HL-60/S4 (cell line): ENCODE results near the gene NNAT.
"Not testable (repeated sequence)": the region's sequence is repeated elsewhere in the genome, so short reads cannot be mapped to it uniquely, and the experiment has no call there.

Experiments used
- in situ Hi-C: fragments of 300-500 bp; cut with MboI; formaldehyde crosslinking; loops from 2 replicates; pipeline ENCODE4 v1.14.3; 2022; ENCODE audit warnings: low sequenced_read_pairs

Gene NNAT

GRCh38 chr20:37538003-37538402 is 17.0 kb downstream of the NNAT start:
- in situ Hi-C loops = loop anchor here (10.0 kb wide), 1 partner anchor 333 kb away; no protein-coding TSS in a partner anchor

GRCh38 chr20:37539424-37539823 is 18.4 kb downstream of the NNAT start:
- in situ Hi-C loops = loop anchor here (10.0 kb wide), 1 partner anchor 335 kb away; no protein-coding TSS in a partner anchor

- in situ Hi-C loops = no loop called here
These were observed 19.0 kb downstream of the NNAT start for GRCh38 chr20:37540001-37540400.

- in situ Hi-C loops = not testable (repeated sequence)
These were observed 19.8 kb downstream of the NNAT start for GRCh38 chr20:37540838-37541237.

- in situ Hi-C loops = no loop called here
These were observed 20.3 kb downstream of the NNAT start for GRCh38 chr20:37541326-37541725.

GRCh38 chr20:37542281-37542680 is 21.2 kb downstream of the NNAT start:
- in situ Hi-C loops = no loop called here

- in situ Hi-C loops = no loop called here
These were observed 22.8 kb downstream of the NNAT start for GRCh38 chr20:37543828-37544227.

GRCh38 chr20:37544386-37544785 is 23.3 kb downstream of the NNAT start:
- in situ Hi-C loops = no loop called here

- in situ Hi-C loops = no loop called here
These were observed 24.5 kb downstream of the NNAT start for GRCh38 chr20:37545516-37545915.

GRCh38 chr20:37547912-37548311 is 26.9 kb downstream of the NNAT start:
- in situ Hi-C loops = no loop called here

- in situ Hi-C loops = not testable (repeated sequence)
These were observed 29.3 kb downstream of the NNAT start for GRCh38 chr20:37550101-37550920.

GRCh38 chr20:37551660-37552059 is 30.6 kb downstream of the NNAT start:
- in situ Hi-C loops = not testable (repeated sequence)

- in situ Hi-C loops = no loop called here
These were observed 31.4 kb downstream of the NNAT start for GRCh38 chr20:37552415-37552814.

- in situ Hi-C loops = not testable (repeated sequence)
These were observed 33.8 kb downstream of the NNAT start for GRCh38 chr20:37554721-37555298.

GRCh38 chr20:37556538-37556937 is 35.5 kb downstream of the NNAT start:
- in situ Hi-C loops = no loop called here

- in situ Hi-C loops = no loop called here
These were observed 37.3 kb downstream of the NNAT start for GRCh38 chr20:37558306-37558705.

GRCh38 chr20:37558779-37559178 is 37.7 kb downstream of the NNAT start:
- in situ Hi-C loops = no loop called here

- in situ Hi-C loops = loop anchor here (10.0 kb wide), 1 partner anchor 445 kb away; no protein-coding TSS in a partner anchor
These were observed 38.4 kb downstream of the NNAT start for GRCh38 chr20:37559312-37560027.

- in situ Hi-C loops = loop anchor here (10.0 kb wide), 1 partner anchor 444 kb away; no protein-coding TSS in a partner anchor
These were observed 39.6 kb downstream of the NNAT start for GRCh38 chr20:37560629-37561028.

- in situ Hi-C loops = loop anchor here (10.0 kb wide), 1 partner anchor 442 kb away; no protein-coding TSS in a partner anchor
These were observed 41.8 kb downstream of the NNAT start for GRCh38 chr20:37562695-37563480.

- in situ Hi-C loops = loop anchor here (10.0 kb wide), 1 partner anchor 441 kb away; no protein-coding TSS in a partner anchor
These were observed 43.0 kb downstream of the NNAT start for GRCh38 chr20:37564016-37564387.
